GM12873 (cell line): Measurements from ENCODE around the gene IL1RAPL2.

Experiments
- CTCF ChIP-seq: IDR thresholded peaks from 2 replicates; pipeline ENCODE4 v1.5.1; 2012; ENCODE audit warnings: low read depth, mild to moderate bottlenecking, moderate library complexity, low read length, control low read depth; ENCODE audit not compliant: insufficient read depth; ENCODE audit errors: missing control alignments

IL1RAPL2 gene

DNA sequence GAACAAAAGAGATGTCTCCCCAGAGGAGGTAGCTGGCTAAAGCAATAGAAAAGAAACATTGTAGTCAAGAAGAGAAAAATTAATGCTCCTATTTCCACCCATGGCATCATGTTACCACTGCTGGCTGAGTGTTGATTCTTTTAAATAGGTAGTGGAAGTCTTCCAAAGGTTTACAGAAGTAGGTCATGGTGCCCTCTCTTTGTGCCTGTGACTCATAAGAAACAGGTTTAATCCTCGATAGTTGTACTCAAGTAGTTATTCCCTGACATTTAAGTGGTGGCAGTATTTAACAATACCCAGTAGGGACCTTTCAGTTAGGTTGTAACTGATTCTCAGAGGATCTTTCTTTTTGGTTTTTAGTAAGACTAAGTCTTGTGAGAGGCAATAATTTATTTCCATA, 406.7 kb downstream of the IL1RAPL2 start:
- TF ChIP-seq CTCF: no peak

DNA sequence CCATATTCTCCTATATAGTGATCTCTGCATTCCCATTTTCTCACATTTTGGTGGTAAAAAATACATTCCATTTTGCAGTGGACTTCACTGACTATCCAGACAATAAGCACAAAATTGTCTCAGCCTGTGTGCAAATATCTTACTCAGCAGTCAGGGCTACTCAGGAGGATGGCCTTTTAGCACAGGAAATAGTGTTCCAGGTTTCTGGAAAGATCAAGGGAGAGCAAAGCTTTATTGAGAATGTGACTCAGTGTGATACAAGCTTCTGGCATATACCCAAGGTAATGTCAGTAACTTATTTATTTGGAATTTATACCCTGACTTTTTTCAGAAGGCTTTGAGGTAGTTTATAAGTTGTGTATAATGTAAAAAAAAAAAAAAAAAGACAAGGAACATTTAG, 421.1 kb downstream of the IL1RAPL2 start:
- no peak for TF ChIP-seq CTCF

GRCh38 chrX:104988038-104988437, 422.0 kb downstream of the IL1RAPL2 start:
- no peak for TF ChIP-seq CTCF

GRCh38 chrX:104995546-104995945, 429.5 kb downstream of the IL1RAPL2 start:
- no peak for TF ChIP-seq CTCF

DNA sequence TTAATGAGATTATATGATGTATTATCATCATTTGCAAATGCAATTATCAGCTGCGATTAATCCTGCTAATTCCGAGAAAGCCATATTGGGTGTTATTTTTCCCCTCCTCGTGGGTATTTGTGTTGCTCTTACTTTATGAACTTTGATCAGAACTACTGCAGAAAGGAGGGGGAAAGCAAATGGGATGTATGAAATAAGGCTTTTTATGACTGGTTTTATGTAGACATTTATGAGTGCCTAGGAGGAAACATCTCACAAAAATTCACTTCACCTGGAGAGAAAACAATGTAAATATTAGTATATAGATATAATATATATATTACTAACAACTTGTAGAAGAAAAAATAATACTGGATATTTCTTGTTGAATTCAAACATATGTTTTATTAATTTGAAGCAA, 440.1 kb downstream of the IL1RAPL2 start:
- TF ChIP-seq CTCF: no peak

- TF ChIP-seq CTCF: no peak
These were observed 441.0 kb downstream of the IL1RAPL2 start for GRCh38 chrX:105006996-105007395.

DNA sequence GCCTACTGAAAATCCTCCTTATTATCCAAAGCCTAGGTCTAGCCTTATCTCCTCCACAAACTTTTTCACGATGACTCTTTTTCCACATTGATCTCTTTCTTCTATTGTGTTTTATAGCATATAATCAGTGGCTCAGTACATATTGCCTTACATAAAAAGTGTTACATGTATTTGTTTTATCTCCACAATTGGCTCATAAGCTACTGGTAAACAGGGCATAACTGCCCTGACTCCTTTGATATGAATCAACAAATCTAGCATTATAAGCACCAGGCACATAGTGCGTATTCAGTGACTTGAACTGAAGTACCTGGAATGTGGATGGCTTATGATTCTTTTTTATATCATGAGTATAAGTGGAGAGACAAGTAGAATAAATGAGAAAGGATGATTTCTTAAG, 447.7 kb downstream of the IL1RAPL2 start:
- no peak for TF ChIP-seq CTCF

DNA sequence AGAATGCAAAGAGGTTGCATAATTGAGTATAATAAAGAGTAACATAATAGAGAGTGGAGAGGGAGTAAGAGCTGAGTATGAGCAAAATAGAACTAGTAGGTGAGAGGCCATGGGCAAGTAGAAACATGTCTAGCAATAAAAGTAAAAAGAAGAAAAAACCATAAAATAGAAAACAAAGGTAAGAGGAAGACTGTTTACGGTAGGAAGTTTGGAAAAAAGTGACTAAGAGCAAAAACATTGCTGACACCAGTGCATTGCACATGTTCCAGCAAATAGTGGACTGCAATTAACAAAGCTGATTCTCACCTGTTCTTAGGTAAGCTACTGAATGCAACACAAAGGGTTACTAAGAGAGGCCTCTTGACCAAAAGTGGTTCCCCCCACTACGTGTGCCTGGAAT, 451.6 kb downstream of the IL1RAPL2 start:
- TF ChIP-seq CTCF: no peak
